Measurements from ENCODE around the gene HOMER3.
"Not testable (repeated sequence)": the region's sequence is repeated elsewhere in the genome, so short reads cannot be mapped to it uniquely, and the experiment has no call there.

Gene HOMER3

DNA sequence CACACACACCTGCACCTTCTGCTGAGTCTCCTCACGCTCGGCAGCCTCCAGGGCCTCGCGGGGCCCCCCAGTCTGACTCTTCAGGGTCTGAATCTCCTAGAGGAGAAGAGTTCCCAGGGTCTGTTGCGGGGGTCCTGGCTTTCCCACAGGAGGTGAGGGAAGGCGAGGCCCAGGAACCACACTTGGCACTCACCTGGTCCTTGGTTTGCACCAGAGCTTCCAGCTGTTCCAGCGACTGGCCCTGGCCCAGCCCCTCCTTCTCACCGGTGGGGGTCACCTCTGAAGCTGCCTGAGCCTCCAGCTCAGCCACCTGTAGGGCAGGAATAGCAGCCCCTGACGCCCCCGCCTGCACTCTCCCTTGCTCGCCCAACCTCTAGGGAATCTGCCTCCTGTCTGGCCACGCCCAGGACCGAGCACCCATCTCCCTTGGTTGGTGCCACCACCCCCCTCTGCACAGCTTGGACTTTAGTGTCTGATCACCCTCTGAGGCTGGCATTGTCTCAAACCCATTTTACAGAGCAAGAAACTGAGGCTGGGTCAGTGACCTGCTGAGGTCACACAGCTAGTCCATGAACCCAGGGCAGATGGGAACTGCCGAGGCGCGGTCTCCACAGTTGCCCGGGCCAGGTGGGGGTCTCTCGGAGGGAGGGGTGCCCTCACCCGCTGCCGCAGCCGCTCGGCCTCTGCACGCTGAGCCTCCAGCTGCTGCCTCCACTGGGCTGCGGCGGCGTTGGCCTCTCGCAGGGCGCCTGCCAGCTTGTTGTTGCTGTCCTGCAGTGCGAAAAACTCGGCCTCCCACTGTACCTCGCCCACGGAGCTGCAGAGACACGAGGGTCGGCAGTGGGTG lies 9.5 kb downstream of the HOMER3 start:
- H3K36me3 Mint-ChIP-seq (ENCODE audit: insufficient read depth): peaks cover 8% of the 10 kb centered on the region

DNA sequence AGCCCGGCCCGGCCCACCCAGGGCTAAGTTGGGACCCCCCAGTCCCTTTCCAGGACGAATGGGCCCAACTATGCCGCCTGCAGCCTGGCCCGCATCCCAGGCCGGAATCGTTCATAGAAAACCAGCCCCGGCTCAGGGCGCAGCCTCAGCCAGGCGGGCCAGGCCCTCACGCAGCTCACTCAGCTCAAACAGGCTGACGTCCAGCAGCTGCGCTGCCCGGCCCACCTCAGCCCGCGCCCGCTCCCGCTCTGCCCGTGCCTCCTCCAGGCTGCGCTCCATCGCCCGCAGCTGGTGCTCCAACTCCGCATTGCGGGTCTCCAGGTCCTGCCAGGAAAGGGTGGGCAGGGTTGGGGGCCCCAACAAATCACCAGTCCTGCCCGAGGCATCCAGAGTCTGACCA lies 11.7 kb downstream of the HOMER3 start:
- ATAC-seq (replicated peaks; ENCODE audit: extremely low read depth, poor library complexity, severe bottlenecking): no peak
- no peaks in the 10 kb centered on the region for H3K9me3 Mint-ChIP-seq

More for the DNA sequence above, 9.5 kb downstream of the HOMER3 start:
- no peak overlapping the region for H3K27ac Mint-ChIP-seq (ENCODE audit: low read depth)
- peaks cover 9% of the 10 kb centered on the region for H3K4me1 Mint-ChIP-seq
- ATAC-seq (replicated peaks; ENCODE audit: extremely low read depth, poor library complexity, severe bottlenecking) (no peak), DNase-seq (ENCODE audit: low spot score in 2 of 2) (no peak)
- no peaks in the 10 kb centered on the region for H3K9me3 Mint-ChIP-seq
- H3K27me3 Mint-ChIP-seq: peaks cover 14% of the 10 kb centered on the region
- no peak overlapping the region for H3K4me3 Mint-ChIP-seq

DNA sequence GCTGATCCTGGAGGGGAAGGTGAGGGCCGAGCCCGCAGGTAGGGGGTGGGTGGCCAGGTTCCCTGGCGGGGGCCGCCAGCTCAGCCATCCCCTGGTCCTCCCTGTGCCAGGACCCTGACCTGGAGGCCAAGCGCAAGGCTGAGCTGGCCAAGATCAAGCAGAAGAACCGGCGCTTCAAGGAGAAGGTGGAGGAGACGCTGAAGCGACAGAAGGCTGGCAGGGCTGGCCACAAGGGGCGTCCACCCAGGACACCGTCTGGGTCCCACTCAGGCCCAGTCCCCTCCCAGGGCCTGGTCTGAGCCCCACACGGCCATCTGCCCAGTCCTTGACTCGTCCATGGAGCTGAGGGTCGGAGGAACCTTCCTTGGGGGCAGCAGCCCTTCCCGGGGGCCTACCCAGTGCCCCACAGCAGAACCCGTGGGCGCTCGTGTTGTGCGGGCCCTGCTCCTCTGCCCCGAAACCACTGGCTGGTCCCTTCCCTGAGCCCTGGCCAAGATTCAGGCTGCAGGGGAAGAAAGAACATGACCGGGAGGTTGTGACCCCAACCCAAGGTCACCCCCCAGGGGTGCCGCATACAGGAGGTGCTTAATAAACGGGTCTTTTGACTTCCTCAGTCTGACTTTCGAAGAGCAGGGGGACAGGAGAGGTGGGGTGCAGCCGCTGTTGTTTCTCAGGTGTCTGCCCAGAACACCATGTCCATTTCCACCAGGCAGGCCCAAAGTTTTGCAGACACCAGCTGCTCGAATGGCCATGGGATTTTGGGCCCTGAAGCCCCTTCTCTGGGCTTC lies 12.8 kb downstream of the HOMER3 start:
- Mint-ChIP-seq H3K27ac (ENCODE audit: low read depth) (no peak overlapping the region), H3K27me3 (no peaks in the 10 kb centered on the region), H3K36me3 (ENCODE audit: insufficient read depth) (peaks cover 27% of the 10 kb centered on the region), H3K9me3 (no peaks in the 10 kb centered on the region), H3K4me1 (peaks cover 9% of the 10 kb centered on the region), H3K4me3 (no peak overlapping the region)
- DNase-seq (ENCODE audit: low spot score in 2 of 2) (no peak), ATAC-seq (replicated peaks; ENCODE audit: extremely low read depth, poor library complexity, severe bottlenecking) (no peak)

More for the DNA sequence above, 11.7 kb downstream of the HOMER3 start:
- no peak for DNase-seq (ENCODE audit: low spot score in 2 of 2)
- H3K4me3 Mint-ChIP-seq: no peak overlapping the region
- peaks cover 16% of the 10 kb centered on the region for H3K36me3 Mint-ChIP-seq (ENCODE audit: insufficient read depth)
- H3K27ac Mint-ChIP-seq (ENCODE audit: low read depth): no peak overlapping the region
- H3K4me1 Mint-ChIP-seq: peaks cover 9% of the 10 kb centered on the region
- H3K27me3 Mint-ChIP-seq: peaks cover 9% of the 10 kb centered on the region

DNA sequence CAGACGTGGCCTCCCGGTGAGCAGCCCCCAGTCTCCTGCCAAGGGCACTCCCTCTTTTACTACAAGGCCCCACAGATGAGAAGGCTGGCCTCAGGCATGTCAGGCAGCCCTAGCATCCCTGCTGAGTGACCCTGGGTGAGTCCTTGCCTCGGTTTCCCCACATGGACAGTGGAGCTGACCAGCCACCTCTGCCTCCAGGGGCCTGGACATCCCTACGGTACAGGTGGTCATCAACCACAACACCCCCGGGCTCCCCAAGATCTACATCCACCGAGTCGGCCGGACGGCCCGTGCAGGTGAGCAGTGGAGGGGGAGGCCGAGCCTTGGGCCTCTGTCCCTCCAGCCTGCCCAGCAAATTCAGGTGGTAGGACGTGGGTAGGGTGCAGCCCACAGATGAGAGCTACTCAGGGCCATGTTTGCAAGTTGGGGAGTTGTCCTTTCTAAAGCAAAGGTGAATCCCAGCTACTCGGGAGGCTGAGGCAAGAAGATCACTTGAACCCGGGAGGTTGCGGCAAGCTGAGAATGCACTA lies 16.3 kb downstream of the HOMER3 start:
- DNase-seq (ENCODE audit: low spot score in 2 of 2) (no peak), ATAC-seq (replicated peaks; ENCODE audit: extremely low read depth, poor library complexity, severe bottlenecking) (no peak)
- Mint-ChIP-seq H3K27ac (ENCODE audit: low read depth) (no peak overlapping the region), H3K36me3 (ENCODE audit: insufficient read depth) (peaks cover 29% of the 10 kb centered on the region), H3K9me3 (no peaks in the 10 kb centered on the region), H3K27me3 (no peaks in the 10 kb centered on the region), H3K4me1 (peaks cover 11% of the 10 kb centered on the region), H3K4me3 (no peak overlapping the region)

DNA sequence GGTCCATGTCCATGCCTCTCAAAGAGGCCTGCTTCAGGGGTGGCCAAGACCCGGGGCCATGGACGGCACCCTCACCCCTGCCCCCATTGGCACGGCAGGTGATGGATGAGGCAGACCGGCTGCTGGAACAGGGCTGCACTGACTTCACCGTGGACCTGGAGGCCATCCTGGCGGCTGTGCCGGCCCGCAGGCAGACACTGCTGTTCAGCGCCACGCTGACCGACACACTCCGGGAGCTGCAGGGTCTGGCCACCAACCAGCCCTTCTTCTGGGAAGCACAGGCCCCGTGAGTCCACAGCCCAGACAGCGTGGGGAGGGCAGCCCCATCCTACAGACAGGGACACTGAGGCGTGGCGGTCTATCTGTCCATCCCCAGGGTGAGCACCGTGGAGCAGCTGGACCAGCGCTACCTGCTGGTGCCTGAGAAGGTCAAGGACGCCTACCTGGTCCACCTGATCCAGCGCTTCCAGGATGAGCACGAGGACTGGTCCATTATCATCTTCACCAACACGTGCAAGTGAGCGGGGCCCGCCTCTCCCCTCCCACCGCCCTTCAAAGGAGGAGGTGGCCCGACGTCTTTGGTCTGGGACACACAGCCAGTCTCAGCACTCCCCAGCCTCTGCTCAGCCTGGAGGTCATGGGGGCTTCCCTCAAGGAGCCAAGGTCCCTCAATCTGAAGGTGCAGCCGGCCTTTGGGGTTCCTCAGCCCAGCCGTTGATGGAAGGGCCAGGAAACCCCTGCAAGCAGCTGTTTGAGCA lies 18.6 kb downstream of the HOMER3 start:
- peaks cover 22% of the 10 kb centered on the region for H3K4me1 Mint-ChIP-seq
- ATAC-seq (replicated peaks; ENCODE audit: extremely low read depth, poor library complexity, severe bottlenecking) (no peak), DNase-seq (ENCODE audit: low spot score in 2 of 2) (no peak)
- H3K36me3 Mint-ChIP-seq (ENCODE audit: insufficient read depth): peaks cover 36% of the 10 kb centered on the region
- H3K4me3 Mint-ChIP-seq: no peak overlapping the region
- H3K27me3 Mint-ChIP-seq: no peaks in the 10 kb centered on the region
- H3K27ac Mint-ChIP-seq (ENCODE audit: low read depth): no peak overlapping the region
- H3K9me3 Mint-ChIP-seq: no peaks in the 10 kb centered on the region

DNA sequence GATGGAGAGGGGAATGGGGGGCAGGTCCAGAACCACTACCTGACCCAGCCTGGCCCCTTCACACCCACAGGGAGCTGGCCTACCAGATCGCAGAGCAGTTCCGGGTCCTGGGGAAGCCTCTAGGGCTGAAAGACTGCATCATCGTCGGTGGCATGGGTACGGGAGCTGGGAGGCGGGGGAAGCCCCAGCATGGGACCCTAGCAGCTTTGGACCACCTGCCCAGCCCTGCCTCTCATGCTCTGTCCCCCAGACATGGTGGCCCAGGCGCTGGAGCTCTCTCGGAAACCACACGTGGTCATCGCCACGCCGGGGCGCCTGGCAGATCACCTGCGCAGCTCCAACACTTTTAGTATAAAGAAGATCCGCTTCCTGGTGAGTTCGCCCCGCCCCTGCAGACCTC lies 19.4 kb downstream of the HOMER3 start:
- no peaks in the 10 kb centered on the region for H3K27me3 Mint-ChIP-seq
- ATAC-seq (replicated peaks; ENCODE audit: extremely low read depth, poor library complexity, severe bottlenecking): no peak
- H3K4me3 Mint-ChIP-seq: no peak overlapping the region
- H3K4me1 Mint-ChIP-seq: peaks cover 30% of the 10 kb centered on the region
- H3K9me3 Mint-ChIP-seq: no peaks in the 10 kb centered on the region
- H3K27ac Mint-ChIP-seq (ENCODE audit: low read depth): no peak overlapping the region
- H3K36me3 Mint-ChIP-seq (ENCODE audit: insufficient read depth): peaks cover 34% of the 10 kb centered on the region
- no peak for DNase-seq (ENCODE audit: low spot score in 2 of 2)

DNA sequence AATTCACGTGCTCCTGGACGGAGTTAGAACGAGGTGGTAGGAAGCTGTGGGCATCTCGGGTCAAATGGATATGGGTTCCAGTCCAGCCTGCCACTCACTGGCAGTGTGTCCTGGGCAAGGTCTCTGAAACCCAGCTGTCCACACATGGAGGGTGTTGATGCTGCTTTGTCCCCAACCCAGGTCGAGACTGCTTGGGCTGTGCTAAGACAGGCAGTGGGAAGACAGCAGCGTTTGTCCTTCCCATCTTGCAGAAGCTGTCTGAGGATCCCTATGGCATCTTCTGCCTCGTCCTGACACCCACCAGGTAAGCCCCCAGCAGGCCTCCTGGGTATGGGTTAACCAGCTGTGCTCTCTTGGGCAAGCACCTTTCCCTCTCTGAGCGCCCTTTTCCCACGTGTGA lies 20.6 kb downstream of the HOMER3 start:
- DNase-seq (ENCODE audit: low spot score in 2 of 2) (no peak), ATAC-seq (replicated peaks; ENCODE audit: extremely low read depth, poor library complexity, severe bottlenecking) (no peak)
- Mint-ChIP-seq H3K4me1 (peaks cover 30% of the 10 kb centered on the region), H3K27ac (ENCODE audit: low read depth) (peak overlapping the region; percentile 81), H3K36me3 (ENCODE audit: insufficient read depth) (peaks cover 28% of the 10 kb centered on the region), H3K27me3 (no peaks in the 10 kb centered on the region), H3K9me3 (no peaks in the 10 kb centered on the region), H3K4me3 (peak overlapping the region; percentile 79)

DNA sequence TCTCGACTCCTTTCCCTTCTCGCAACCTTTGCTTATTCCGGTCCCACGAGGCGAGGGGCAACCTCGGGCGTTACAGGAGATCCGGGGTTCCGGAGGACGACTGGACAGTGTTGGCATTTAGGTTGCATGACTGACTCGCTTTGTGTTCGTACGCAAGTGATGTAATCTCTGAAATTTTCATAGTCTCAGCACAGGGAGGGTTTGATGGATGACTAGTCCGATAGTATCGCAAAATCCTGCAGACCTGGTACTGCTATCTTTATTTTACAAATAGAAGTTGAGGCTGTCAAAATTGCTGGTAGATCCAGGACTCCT lies 21.2 kb downstream of the HOMER3 start:
- ATAC-seq (replicated peaks; ENCODE audit: extremely low read depth, poor library complexity, severe bottlenecking) (no peak), DNase-seq (ENCODE audit: low spot score in 2 of 2) (no peak)
- Mint-ChIP-seq H3K9me3 (no peaks in the 10 kb centered on the region), H3K4me1 (peaks cover 34% of the 10 kb centered on the region), H3K27ac (ENCODE audit: low read depth) (peak overlapping the region; percentile 81), H3K4me3 (peak overlapping the region; percentile 79), H3K36me3 (ENCODE audit: insufficient read depth) (peaks cover 30% of the 10 kb centered on the region), H3K27me3 (no peaks in the 10 kb centered on the region)

DNA sequence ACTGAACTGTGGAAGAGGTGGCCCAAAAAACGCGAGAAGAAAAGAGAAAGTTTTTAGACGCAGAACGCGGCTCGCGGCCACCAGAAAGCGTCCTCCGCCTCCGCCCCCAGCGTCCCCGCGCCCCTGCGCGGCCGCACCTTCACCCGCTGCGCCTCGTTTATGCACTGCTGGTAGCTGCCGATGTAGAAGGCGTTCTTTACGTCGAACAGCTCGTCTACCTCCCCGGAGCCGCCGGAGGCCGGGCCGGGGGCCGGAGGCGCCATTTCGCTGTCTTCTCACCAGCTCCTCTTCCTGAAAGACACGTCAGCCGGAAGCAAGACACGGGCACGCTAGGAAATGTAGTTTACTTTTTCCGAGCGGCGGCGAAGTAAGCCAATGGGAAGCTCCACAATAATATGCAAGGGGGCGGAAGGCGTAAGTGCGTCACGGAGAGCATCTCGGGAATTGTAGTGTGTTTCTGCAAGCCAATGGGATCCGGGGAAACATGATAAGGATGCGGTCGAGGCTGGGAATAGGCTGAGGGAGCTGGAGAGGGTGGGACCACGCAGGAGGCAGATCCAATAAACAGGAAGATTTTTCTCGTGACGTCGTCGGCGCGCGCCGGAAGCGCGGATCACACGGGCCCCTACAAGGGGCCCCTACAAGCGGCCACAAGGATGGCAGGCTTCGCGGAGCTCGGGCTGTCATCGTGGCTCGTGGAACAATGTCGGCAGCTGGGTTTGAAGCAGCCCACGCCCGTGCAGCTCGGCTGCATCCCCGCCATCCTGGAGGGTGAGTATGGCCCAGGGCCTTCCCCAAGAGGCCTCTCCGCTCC lies 21.7 kb downstream of the HOMER3 start, which contains the start of the genes COPE and DDX49:
TSS of gene COPE (minus strand) at position 302 of the 814 bp plus-strand sequence. CDS start at position 263, 39 bp downstream.
TSS of gene DDX49 (plus strand) at position 630 of the 814 bp plus-strand sequence. CDS start at position 657, 27 bp downstream.
- Mint-ChIP-seq H3K9me3 (no peaks in the 10 kb centered on the region), H3K4me1 (peaks cover 36% of the 10 kb centered on the region), H3K4me3 (peak within 1 kb of the TSS; percentile 79), H3K36me3 (ENCODE audit: insufficient read depth) (peaks cover 31% of the 10 kb centered on the region), H3K27ac (ENCODE audit: low read depth) (peak within 1 kb of the TSS; percentile 81), H3K27me3 (no peaks in the 10 kb centered on the region)
- peak; percentile 92 for ATAC-seq (replicated peaks; ENCODE audit: extremely low read depth, poor library complexity, severe bottlenecking)
- peak; percentile 94 to 98 for DNase-seq (ENCODE audit: low spot score in 2 of 2)

DNA sequence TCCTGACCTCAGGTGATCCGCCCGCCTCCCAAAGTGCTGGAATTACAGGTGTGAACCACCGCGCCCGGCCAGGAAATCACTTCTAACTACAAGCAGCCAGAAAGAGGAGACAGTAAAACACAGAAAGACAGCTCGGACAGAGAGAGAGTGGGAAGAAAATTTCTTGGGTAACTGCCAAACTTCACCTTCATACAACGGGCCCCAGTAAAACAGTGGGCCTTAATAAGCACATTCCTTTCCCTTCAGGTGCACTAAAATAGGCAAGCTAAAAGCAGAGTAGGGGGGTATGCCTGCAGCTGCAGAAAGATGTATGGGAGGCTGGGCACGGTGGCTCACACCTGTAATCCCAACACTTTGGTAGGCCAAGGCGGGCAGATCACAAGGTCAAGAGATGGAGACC lies 23.4 kb downstream of the HOMER3 start:
- DNase-seq (ENCODE audit: low spot score in 2 of 2); ATAC-seq (replicated peaks; ENCODE audit: extremely low read depth, poor library complexity, severe bottlenecking); H3K27me3 Mint-ChIP-seq; H3K9me3 Mint-ChIP-seq: not testable (repeated sequence)
- Mint-ChIP-seq H3K4me1 (peaks cover 48% of the 10 kb centered on the region), H3K27ac (ENCODE audit: low read depth) (peak overlapping the region; percentile 93), H3K4me3 (peak overlapping the region; percentile 79), H3K36me3 (ENCODE audit: insufficient read depth) (peaks cover 21% of the 10 kb centered on the region)

DNA sequence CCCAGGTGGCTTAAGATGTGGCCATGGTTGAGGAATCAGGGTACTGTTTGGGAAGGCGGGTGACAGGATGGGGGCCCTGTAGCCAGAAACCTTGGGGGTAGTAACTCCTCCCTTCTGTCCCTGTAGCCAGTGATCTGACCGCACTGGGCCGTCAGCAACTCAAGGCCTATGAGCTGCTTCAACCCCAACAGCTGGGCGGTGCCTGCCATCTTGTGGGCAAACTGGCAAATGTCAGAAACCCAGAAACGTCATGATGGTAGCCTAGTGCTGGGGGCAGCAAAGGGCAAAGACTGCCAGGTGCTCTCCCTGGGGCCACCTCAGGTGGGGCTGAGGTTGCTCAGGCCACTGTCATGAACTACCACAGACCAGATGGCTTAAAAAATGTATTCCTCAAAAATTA lies 25.4 kb downstream of the HOMER3 start:
- ATAC-seq (replicated peaks; ENCODE audit: extremely low read depth, poor library complexity, severe bottlenecking) (no peak), DNase-seq (ENCODE audit: low spot score in 2 of 2) (no peak)
- Mint-ChIP-seq H3K27me3 (no peaks in the 10 kb centered on the region), H3K36me3 (ENCODE audit: insufficient read depth) (peaks cover 25% of the 10 kb centered on the region), H3K9me3 (no peaks in the 10 kb centered on the region), H3K4me3 (no peak overlapping the region), H3K27ac (ENCODE audit: low read depth) (no peak overlapping the region), H3K4me1 (peaks cover 44% of the 10 kb centered on the region)

Measured in central memory CD8-positive, alpha-beta T cell (primary cell).